SK-N-MC (cell line): ENCODE results near the gene KCNJ18.
"Not testable (repeated sequence)": the region's sequence is repeated elsewhere in the genome, so short reads cannot be mapped to it uniquely, and the experiment has no call there.

Source experiments
- EZH2 ChIP-seq: fragments of 200-600 bp; sonication (generic); IDR thresholded peaks from one replicate; pipeline ENCODE4 v1.6.1; 2017; ENCODE audit warnings: antibody characterized with exemption
- POLR2AphosphoS5 ChIP-seq: IDR thresholded peaks from 2 replicates; pipeline ENCODE4 v1.6.1; 2012; ENCODE audit warnings: mild to moderate bottlenecking, low read depth, low read length, borderline replicate concordance

DNA sequence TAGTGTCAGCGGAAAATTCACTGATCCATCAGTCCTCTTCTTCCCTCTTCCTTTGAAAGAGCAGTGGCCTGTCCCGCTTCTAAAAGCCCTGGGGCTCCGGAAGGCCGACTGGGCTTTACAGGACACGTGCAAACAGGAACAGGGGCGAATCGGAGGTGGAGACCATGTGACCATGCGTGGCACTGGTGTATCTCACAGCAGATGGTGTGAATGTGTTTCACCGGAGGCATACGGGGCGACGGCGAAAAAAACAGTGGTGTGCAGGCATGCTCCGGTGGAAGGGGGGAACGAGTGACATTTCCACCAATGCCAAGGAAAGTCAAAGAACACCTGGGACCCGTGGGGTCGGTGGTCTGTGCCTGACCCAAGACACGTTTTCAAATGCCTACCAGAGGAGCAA is 8.4 kb upstream of the KCNJ18 start:
- not testable (repeated sequence) for TF ChIP-seq POLR2AphosphoS5, EZH2
